Calu3 (cell line): ENCODE results near the gene NFE2L1. TPM values are rescaled to one million over a fixed set of nuclear protein-coding genes. Genes with fewer than 3 reads are reported as not detected.

Source experiments
- BruUV-seq: library from RNA; stranded (reverse); fragments of 400-500 nt; replicated peaks from 2 replicates; lab custom pipeline; 2021; lab: Mats Ljungman, UMichigan
- CTCF ChIA-PET: fragments of 300-600 bp; sonication (Branson Sonifier 250); formaldehyde crosslinking; loops from one replicate; lab custom pipeline; 2022; ENCODE audit warnings: antibody characterized with exemption; lab: Charles Lee
- DNase-seq: peaks from one replicate; pipeline ENCODE4 v3.0.0; 2022
- H3K27ac Mint-ChIP-seq: one replicate; pipeline ENCODE4 v1.8.0; 2022; ENCODE audit warnings: mixed read lengths; ENCODE audit not compliant: unreplicated experiment
- H3K27me3 Mint-ChIP-seq: one replicate; pipeline ENCODE4 v1.8.0; 2022; ENCODE audit warnings: mixed read lengths; ENCODE audit not compliant: unreplicated experiment
- H3K36me3 Mint-ChIP-seq: one replicate; pipeline ENCODE4 v1.8.0; 2022; ENCODE audit warnings: mild to moderate bottlenecking, moderate library complexity, mixed read lengths; ENCODE audit not compliant: insufficient read depth, unreplicated experiment
- H3K4me1 Mint-ChIP-seq: one replicate; pipeline ENCODE4 v1.8.0; 2022; ENCODE audit warnings: mild to moderate bottlenecking, low read depth, mixed read lengths; ENCODE audit not compliant: unreplicated experiment
- H3K4me3 Mint-ChIP-seq: one replicate; pipeline ENCODE4 v1.8.0; 2022; ENCODE audit warnings: mild to moderate bottlenecking, low read depth, moderate library complexity, mixed read lengths; ENCODE audit not compliant: unreplicated experiment
- H3K9me3 Mint-ChIP-seq: one replicate; pipeline ENCODE4 v1.8.0; 2022; ENCODE audit warnings: low read depth, mixed read lengths; ENCODE audit not compliant: unreplicated experiment
- CTCF ChIP-seq: fragments of 200-600 bp; IDR thresholded peaks from one replicate; pipeline ENCODE4 v1.8.0; 2022; ENCODE audit warnings: antibody characterized with exemption; ENCODE audit not compliant: unreplicated experiment
- intact Hi-C: fragments of 100-400 bp; cut with micrococcal nuclease; formaldehyde crosslinking; loops from one replicate; pipeline ENCODE4 v1.10.0; 2022; ENCODE audit not compliant: unreplicated experiment
- total RNA-seq: library from RNA; stranded (reverse); gene quantifications from 2 replicates; pipeline ENCODE4 v1.2.3, GENCODE V29; 2022

NFE2L1 gene
- total RNA-seq, 1 experiment from 2014 or later, result 247 TPM

GRCh38 chr17:48006936-48007709, 41.0 kb upstream of the NFE2L1 start:
- CTCF ChIA-PET, result interaction anchor here (0.9 to 1.1 kb wide), 2 partner anchors 12 to 60 kb away, joined by 3 read pairs; no protein-coding TSS in a partner anchor

GRCh38 chr17:48010193-48010592, 38.0 kb upstream of the NFE2L1 start:
- Mint-ChIP-seq H3K27me3 (peaks cover 46% of the 10 kb centered on the region), H3K9me3 (no peaks in the 10 kb centered on the region), H3K36me3 (peaks cover 13% of the 10 kb centered on the region), H3K27ac (no peak overlapping the region), H3K4me1 (peaks cover 17% of the 10 kb centered on the region), H3K4me3 (no peak overlapping the region)
- TF ChIP-seq CTCF, result no peak
- CTCF ChIA-PET, result interaction anchor here (0.9 to 1.9 kb wide), 4 partner anchors 10 to 61 kb away, joined by 4 to 10 read pairs (median 6); no protein-coding TSS in a partner anchor
- intact Hi-C loops, result no loop called here
- BruUV-seq, result no TSS peak
- DNase-seq, result no peak

More at GRCh38 chr17:48006936-48007709, 41.0 kb upstream of the NFE2L1 start:
- no peak for DNase-seq
- no peaks in the 10 kb centered on the region for H3K9me3 Mint-ChIP-seq
- no TSS peak for BruUV-seq
- no peak overlapping the region for H3K4me3 Mint-ChIP-seq
- peaks cover 16% of the 10 kb centered on the region for H3K36me3 Mint-ChIP-seq
- no peak overlapping the region for H3K27ac Mint-ChIP-seq
- TF ChIP-seq CTCF, result no peak
- intact Hi-C loops, result no loop called here
- peaks cover 38% of the 10 kb centered on the region for H3K4me1 Mint-ChIP-seq
- peaks cover 15% of the 10 kb centered on the region for H3K27me3 Mint-ChIP-seq

GRCh38 chr17:48011405-48012150, 36.6 kb upstream of the NFE2L1 start:
- Mint-ChIP-seq H3K36me3 (peaks cover 13% of the 10 kb centered on the region), H3K4me3 (peak overlapping the region; percentile 74), H3K4me1 (peaks cover 17% of the 10 kb centered on the region), H3K27me3 (peaks cover 48% of the 10 kb centered on the region), H3K27ac (peak overlapping the region; percentile 63), H3K9me3 (no peaks in the 10 kb centered on the region)
- BruUV-seq, result no TSS peak
- CTCF ChIA-PET, result interaction anchor here (0.6 to 1.9 kb wide), 14 partner anchors 9 to 122 kb away, joined by 3 to 10 read pairs (median 4); partner anchors contain the start of gene PRR15L
- peak; percentile 74 for DNase-seq
- peak; percentile 86 for TF ChIP-seq CTCF
- intact Hi-C loops, result no loop called here

GRCh38 chr17:48012151-48012520, 36.0 kb upstream of the NFE2L1 start:
- Mint-ChIP-seq H3K4me1 (peaks cover 17% of the 10 kb centered on the region), H3K9me3 (no peaks in the 10 kb centered on the region), H3K36me3 (peaks cover 13% of the 10 kb centered on the region), H3K27ac (peak overlapping the region; percentile 13), H3K4me3 (peak overlapping the region; percentile 74), H3K27me3 (peaks cover 48% of the 10 kb centered on the region)
- TF ChIP-seq CTCF, result no peak
- intact Hi-C loops, result no loop called here
- peak; percentile 64 for DNase-seq
- CTCF ChIA-PET, result interaction anchor here (0.6 to 1.9 kb wide), 11 partner anchors 9 to 169 kb away, joined by 3 to 10 read pairs (median 5); partner anchors contain the start of gene PRR15L
- BruUV-seq, result no TSS peak
